ENCODE measurements around the gene CAST. TPM values are rescaled to one million over a fixed set of nuclear protein-coding genes. Genes with fewer than 3 reads are reported as not detected.

CAST gene
- total RNA-seq, 4 donors from 2014 or later = 98.2 to 350 (median 136) TPM

DNA sequence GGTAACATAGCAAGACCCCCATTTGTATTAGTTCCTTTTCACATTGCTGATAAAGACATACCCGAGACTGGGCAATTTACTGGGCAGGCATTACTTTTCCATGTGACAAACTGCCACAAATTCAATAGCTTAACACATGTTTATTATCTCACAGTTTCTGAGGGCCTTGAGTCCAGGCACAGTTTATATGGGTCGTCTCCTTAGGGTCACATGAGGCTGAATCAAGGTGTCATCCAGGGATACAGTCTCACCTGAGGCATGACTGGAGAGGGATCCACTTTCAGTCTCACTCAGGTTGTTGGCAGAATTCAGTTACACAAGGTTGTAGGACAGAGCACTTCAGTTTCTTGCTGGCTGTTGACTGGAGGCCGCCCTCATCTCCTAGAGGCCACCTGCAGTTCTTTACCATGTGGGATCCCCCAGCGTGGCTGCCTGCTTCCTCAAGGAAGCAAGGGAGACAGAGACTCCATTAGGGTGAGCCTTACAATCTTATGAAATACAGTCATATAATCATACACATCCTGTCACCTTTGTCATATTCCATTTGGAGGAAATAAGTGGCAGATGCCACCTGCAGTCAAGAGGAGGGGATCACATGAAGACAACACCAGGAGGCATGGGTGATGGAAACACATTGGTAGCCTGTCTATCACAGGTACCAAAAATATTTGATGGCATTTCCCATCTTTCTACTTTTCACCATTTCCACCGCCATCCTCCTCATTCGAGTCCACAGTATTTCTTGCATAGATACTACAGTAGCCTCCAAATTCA is 160.7 kb downstream of the CAST start:
- Histone ChIP-seq H3K9me3 (no peaks in the 10 kb centered on the region), H3K27me3 (no peaks in the 10 kb centered on the region), H3K4me1 (no peaks in the 10 kb centered on the region), H3K36me3 (no peaks in the 10 kb centered on the region), H3K4me3 (no peak overlapping the region), H3K27ac (no peak overlapping the region)
- no peak for DNase-seq
- TF ChIP-seq, protein P1, sequence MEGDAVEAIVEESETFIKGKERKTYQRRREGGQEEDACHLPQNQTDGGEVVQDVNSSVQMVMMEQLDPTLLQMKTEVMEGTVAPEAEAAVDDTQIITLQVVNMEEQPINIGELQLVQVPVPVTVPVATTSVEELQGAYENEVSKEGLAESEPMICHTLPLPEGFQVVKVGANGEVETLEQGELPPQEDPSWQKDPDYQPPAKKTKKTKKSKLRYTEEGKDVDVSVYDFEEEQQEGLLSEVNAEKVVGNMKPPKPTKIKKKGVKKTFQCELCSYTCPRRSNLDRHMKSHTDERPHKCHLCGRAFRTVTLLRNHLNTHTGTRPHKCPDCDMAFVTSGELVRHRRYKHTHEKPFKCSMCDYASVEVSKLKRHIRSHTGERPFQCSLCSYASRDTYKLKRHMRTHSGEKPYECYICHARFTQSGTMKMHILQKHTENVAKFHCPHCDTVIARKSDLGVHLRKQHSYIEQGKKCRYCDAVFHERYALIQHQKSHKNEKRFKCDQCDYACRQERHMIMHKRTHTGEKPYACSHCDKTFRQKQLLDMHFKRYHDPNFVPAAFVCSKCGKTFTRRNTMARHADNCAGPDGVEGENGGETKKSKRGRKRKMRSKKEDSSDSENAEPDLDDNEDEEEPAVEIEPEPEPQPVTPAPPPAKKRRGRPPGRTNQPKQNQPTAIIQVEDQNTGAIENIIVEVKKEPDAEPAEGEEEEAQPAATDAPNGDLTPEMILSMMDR (IDR thresholded peaks at IDR 0.05) = no peak
- no peak for TF ChIP-seq POLR2A (IDR thresholded peaks at IDR 0.05)
- intact Hi-C loops (cut with DNase I; ENCODE audit: low total_unique reads) = no loop called here

DNA sequence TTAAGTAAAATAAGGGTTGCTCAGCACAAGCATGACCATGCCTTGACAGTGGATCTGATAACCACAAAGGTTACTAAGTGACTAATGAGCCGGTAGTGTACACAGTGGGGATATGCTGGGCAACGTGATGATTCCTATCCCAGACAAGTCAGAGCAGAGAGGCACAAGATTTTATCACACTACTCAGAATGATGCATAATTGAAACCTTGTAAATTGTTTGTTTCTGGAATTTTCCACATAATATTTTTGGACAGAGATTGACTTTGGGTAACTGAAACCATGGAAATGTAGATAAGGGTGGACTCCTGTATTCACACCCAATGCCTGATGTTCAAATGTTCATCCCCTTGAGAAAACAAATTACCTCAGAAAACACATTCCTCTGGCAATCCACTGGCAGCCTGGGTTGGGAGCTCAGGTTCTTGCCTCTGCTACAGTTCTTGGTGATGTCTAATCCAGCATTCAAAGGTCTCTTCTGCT is 161.8 kb downstream of the CAST start:
- Histone ChIP-seq H3K27me3 (no peaks in the 10 kb centered on the region), H3K27ac (no peak overlapping the region), H3K9me3 (no peaks in the 10 kb centered on the region), H3K36me3 (no peaks in the 10 kb centered on the region), H3K4me1 (no peaks in the 10 kb centered on the region), H3K4me3 (no peak overlapping the region)
- TF ChIP-seq, protein P1 (IDR thresholded peaks at IDR 0.05) = no peak
- no peak for TF ChIP-seq POLR2A (IDR thresholded peaks at IDR 0.05)
- intact Hi-C loops (cut with DNase I; ENCODE audit: low total_unique reads) = no loop called here
- no peak for DNase-seq

Other genes with a start within 250 kb of the CAST start
- gene PCSK1, start 229.1 kb upstream of the CAST start, total RNA-seq = under 1 TPM in 2 of 4 donors, not detected in 2; 0.14 to 0.88 TPM
- 10 to 100 TPM; 23.1 to 74.1 (median 37.2) TPM for gene ERAP1, start 145.6 kb downstream of the CAST start, total RNA-seq
- gene ERAP2, start 214.1 kb downstream of the CAST start, total RNA-seq = 10 to 100 TPM in 3 of 4 donors, 1 to 10 TPM in 1; 9.5 to 29.2 (median 17.1) TPM

All from uterus (tissue), 4 donors.